ENCODE measurements around the gene DLGAP1. TPM values are rescaled to one million over a fixed set of nuclear protein-coding genes. Genes with fewer than 3 reads are reported as not detected.
A peak's percentile ranks its signal among the peaks of the same experiment; 100 is the strongest.

Gene DLGAP1
- total and polyA plus RNA-seq, 2 of the 13 experiments (the other 11 are each of a cell fraction or from before 2014, with no cell fraction given): 0.01 TPM; not detected in 1

DNA sequence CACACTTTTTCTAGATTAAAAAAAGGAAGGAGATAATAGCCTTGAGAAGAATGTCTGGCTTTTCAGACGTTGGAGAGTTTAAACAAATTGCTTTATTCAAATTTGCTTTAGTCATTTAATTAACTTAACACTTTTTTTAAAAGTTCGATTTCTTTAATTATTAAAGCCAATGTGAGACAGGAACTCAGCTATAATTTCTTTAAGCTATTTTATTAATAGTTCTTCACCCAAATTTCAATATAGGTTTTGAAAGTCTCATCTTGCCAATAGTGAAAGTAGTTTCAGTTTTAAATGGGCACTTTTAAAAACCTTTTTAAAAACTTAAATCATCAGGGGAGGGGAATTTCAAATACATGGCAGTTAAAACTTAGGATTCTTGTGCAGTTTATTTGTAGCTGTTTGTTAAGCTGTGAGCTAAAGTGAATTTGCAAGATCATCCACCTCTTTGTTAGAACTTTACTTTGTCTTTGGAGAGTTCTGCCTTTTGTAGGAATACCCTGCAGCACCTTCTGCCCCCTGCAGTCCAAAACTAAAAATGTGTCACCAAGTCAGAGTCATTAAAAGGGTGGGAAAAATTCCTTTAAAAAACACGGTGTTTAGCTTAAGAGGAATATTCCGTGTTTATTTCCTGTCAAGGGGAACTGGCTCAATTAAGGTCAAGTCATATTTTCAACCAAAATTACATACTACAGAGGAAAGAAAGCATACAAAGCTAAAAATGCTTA lies 1000.6 kb downstream of the DLGAP1 start:
- WGBS (ENCODE audit: low lambda C conversion rate): 2% methylated on average over 4 of the region's 4 CpGs
- CTCF ChIA-PET (ENCODE audit: low intra/inter-chr PET ratio, low total read pairs): no interaction called here
- no peak for TF ChIP-seq AKNA (CRISPR knock-in tag; IDR thresholded peaks at IDR 0.05; ENCODE audit: borderline replicate concordance)
- peak; percentile 72 for TF ChIP-seq RBM22 (optimal IDR thresholded peaks at IDR 0.05; ENCODE audit: low read length)
- TF ChIP-seq RCOR2 (CRISPR knock-in tag; IDR thresholded peaks at IDR 0.05): no peak
- TF ChIP-seq SMC3 (IDR thresholded peaks at IDR 0.05; ENCODE audit: low read length): peak; percentile 64
- no peak for TF ChIP-seq CCDC6 (CRISPR knock-in tag; IDR thresholded peaks at IDR 0.05)
- TF ChIP-seq PHF5A (CRISPR knock-in tag; IDR thresholded peaks at IDR 0.05; ENCODE audit: low read depth, unreplicated experiment): no peak
- no peak for TF ChIP-seq ZNF776 (CRISPR knock-in tag; IDR thresholded peaks at IDR 0.05)
- no peak for TF ChIP-seq NR2C2 (CRISPR knock-in tag; IDR thresholded peaks at IDR 0.05; ENCODE audit: borderline replicate concordance)
- no peak for TF ChIP-seq RNF2 (conservative IDR thresholded peaks at IDR 0.05; ENCODE audit: low read depth)
- TF ChIP-seq ZNF343 (CRISPR knock-in tag; IDR thresholded peaks at IDR 0.05): 0 out of 2 replicates have a peak, but pooled peaks have one; percentile 30
- TF ChIP-seq CEBPB (IDR thresholded peaks at IDR 0.05; ENCODE audit: borderline replicate concordance, low read depth, low read length): no peak
- no peak for TF ChIP-seq U2AF1 (optimal IDR thresholded peaks at IDR 0.05; ENCODE audit: low read depth, low read length)
- peak in 1 of 2 experiments; percentile 57; a peak in 2 of 4 replicates for TF ChIP-seq POLR2A (IDR thresholded peaks at IDR 0.05; ENCODE audit: insufficient read depth in 1 of 2, low read depth in 2 of 2, low read length in 2 of 2)
- TF ChIP-seq AKAP8 (CRISPR knock-in tag; IDR thresholded peaks at IDR 0.05): no peak
- TF ChIP-seq, protein P1, sequence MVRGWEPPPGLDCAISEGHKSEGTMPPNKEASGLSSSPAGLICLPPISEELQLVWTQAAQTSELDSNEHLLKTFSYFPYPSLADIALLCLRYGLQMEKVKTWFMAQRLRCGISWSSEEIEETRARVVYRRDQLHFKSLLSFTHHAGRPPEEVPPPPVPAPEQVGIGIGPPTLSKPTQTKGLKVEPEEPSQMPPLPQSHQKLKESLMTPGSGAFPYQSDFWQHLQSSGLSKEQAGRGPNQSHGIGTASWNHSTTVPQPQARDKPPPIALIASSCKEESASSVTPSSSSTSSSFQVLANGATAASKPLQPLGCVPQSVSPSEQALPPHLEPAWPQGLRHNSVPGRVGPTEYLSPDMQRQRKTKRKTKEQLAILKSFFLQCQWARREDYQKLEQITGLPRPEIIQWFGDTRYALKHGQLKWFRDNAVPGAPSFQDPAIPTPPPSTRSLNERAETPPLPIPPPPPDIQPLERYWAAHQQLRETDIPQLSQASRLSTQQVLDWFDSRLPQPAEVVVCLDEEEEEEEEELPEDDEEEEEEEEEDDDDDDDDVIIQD (CRISPR knock-in tag; IDR thresholded peaks at IDR 0.05; ENCODE audit: low read depth): no peak
- no peak for TF ChIP-seq ZNF740 (CRISPR knock-in tag; IDR thresholded peaks at IDR 0.05)
- TF ChIP-seq AHR (CRISPR knock-in tag; IDR thresholded peaks at IDR 0.05): no peak
- 0 out of 2 replicates have a peak, but pooled peaks have one; percentile 12 for TF ChIP-seq TARDBP (CRISPR knock-in tag; IDR thresholded peaks at IDR 0.05)
- peak; percentile 68 for TF ChIP-seq RBFOX2 (IDR thresholded peaks at IDR 0.05; ENCODE audit: low read depth, low read length)

More for the DNA sequence above, 1000.6 kb downstream of the DLGAP1 start:
- H3K9ac ChIP-seq (ENCODE audit: insufficient read depth, low read depth, low read length): peak overlapping the region; percentile 96
- peak; percentile 66 for DNase-seq (ENCODE audit: low spot score)
- BruUV-seq (replicated peaks): no TSS peak
- peaks cover 49% of the 10 kb centered on the region for H3K4me1 ChIP-seq (ENCODE audit: insufficient read depth, low read length)
- no peaks in the 10 kb centered on the region for H3K9me3 ChIP-seq (ENCODE audit: low read length)
- no peak for ATAC-seq
- peak overlapping the region; percentile 72 for H3K4me2 ChIP-seq (ENCODE audit: low read depth, low read length)
- H3K27ac ChIP-seq (ENCODE audit: extremely low read length, insufficient read depth, low read length): peak overlapping the region; percentile 90
- peaks cover 42% of the 10 kb centered on the region for H4K20me1 ChIP-seq (ENCODE audit: insufficient read depth, low read length)
- FAIRE-seq: peak; percentile 77
- peak overlapping the region; percentile 82 to 93 (median 93); a peak in 5 of 6 replicates for H3K4me3 ChIP-seq (replicated peaks in 1 of 3; ENCODE audit: insufficient read depth in 1 of 3, low read depth in 2 of 3, low read length in 3 of 3)
- H2AFZ ChIP-seq (ENCODE audit: low read length): no peak overlapping the region
- H3K79me2 ChIP-seq (ENCODE audit: insufficient read depth, low read length): peaks cover 83% of the 10 kb centered on the region
- in situ Hi-C loops (cut with HindIII; ENCODE audit: extremely low pct_ligation_motif_present, low pct_unique_long_range_greater_than_20kb) (loop anchor here (5.0 to 25.0 kb wide), 5 partner anchors 138 to 392 kb away; no protein-coding TSS in a partner anchor), intact Hi-C loops (cut with micrococcal nuclease; ENCODE audit: unreplicated experiment) (loop anchor here (1.0 to 5.0 kb wide), 4 partner anchors 13 to 212 kb away; partner anchors contain the start of gene MYL12B)
- H3K36me3 ChIP-seq (replicated peaks in 1 of 2; ENCODE audit: control insufficient read depth in 1 of 2, insufficient read depth in 2 of 2, low read length in 2 of 2): peaks cover 8 to 33% of the 10 kb centered on the region in 2 experiments; a peak in 4 of 5 replicates
- H3K27me3 ChIP-seq (ENCODE audit: control insufficient read depth in 1 of 2, insufficient read depth in 2 of 2, low read length in 2 of 2): no peaks in the 10 kb centered on the region; a peak in 1 of 5 replicates
- POLR2A ChIA-PET: interaction anchor here (0.8 to 5.8 kb wide), 9 partner anchors 141 to 211 kb away, joined by 3 to 79 read pairs (median 6); no protein-coding TSS in a partner anchor

All from HepG2 (cell line).